H1 (cell line): ENCODE data around the gene LMTK3. TPM values are rescaled to one million over a fixed set of nuclear protein-coding genes. Genes with fewer than 3 reads are reported as not detected.

Experiments
- CTCF ChIA-PET: fragments of 300-600 bp; sonication (Branson Sonifier 250); formaldehyde crosslinking; loops from one replicate; lab custom pipeline; 2021; ENCODE audit not compliant: partially characterized antibody; lab: Charles Lee
- POLR2A ChIA-PET: fragments of 300-600 bp; sonication (Branson Sonifier 250); formaldehyde crosslinking; loops from one replicate; lab custom pipeline; 2021; ENCODE audit warnings: inconsistent platforms; ENCODE audit not compliant: partially characterized antibody; lab: Charles Lee
- DNase-seq, 2 experiments: peaks; one replicate each; pipeline versions ENCODE4 v3.0.0 to v3.0.0-alpha.2; 2010 to 2022; ENCODE audit warnings: low spot score in 2 of 2, low read depth in 1 of 2, mixed read lengths in 1 of 2
- FAIRE-seq: peaks from 2 replicates; lab custom pipeline; 2011; peaks lifted over from hg19 to GRCh38; lab: Jason Lieb, UNC
- H2AFZ ChIP-seq: 2 replicates; pipeline ENCODE4 v1.8.1; 2012; ENCODE audit warnings: low read length, inconsistent platforms
- H2AK5ac ChIP-seq: 2 replicates; pipeline ENCODE4 v1.6.1; 2013; ENCODE audit warnings: low read depth, low read length
- H2BK120ac ChIP-seq: replicated peaks from 2 replicates; pipeline ENCODE3; 2013; ENCODE audit warnings: low read depth, low read length, inconsistent platforms
- H2BK12ac ChIP-seq: 2 replicates; pipeline ENCODE4 v1.6.1; 2013; ENCODE audit warnings: low read depth, low read length
- H2BK15ac ChIP-seq: 2 replicates; pipeline ENCODE4 v1.6.1; 2013; ENCODE audit warnings: low read length
- H2BK20ac ChIP-seq: 2 replicates; pipeline ENCODE4 v1.6.1; 2013; ENCODE audit warnings: low read length
- H2BK5ac ChIP-seq: 2 replicates; pipeline ENCODE4 v1.6.1; 2013; ENCODE audit warnings: low read depth, low read length
- H3K14ac ChIP-seq: 2 replicates; pipeline ENCODE4 v1.6.1; 2013; ENCODE audit warnings: inconsistent platforms; ENCODE audit not compliant: insufficient read length
- H3K18ac ChIP-seq: 2 replicates; pipeline ENCODE4 v1.6.1; 2013; ENCODE audit warnings: low read length; ENCODE audit errors: extremely low read depth
- H3K23ac ChIP-seq: 2 replicates; pipeline ENCODE4 v1.6.1; 2013; ENCODE audit warnings: inconsistent platforms; ENCODE audit not compliant: insufficient read length
- H3K23me2 ChIP-seq: 2 replicates; pipeline ENCODE4 v1.6.1; 2013; ENCODE audit warnings: low read depth, low read length
- H3K27ac ChIP-seq: 2 replicates; pipeline ENCODE4 v1.6.1; 2011; ENCODE audit warnings: low read depth, low read length, inconsistent platforms
- H3K27me3 ChIP-seq, 4 experiments: replicated peaks in 1 of 4; 1 replicate in 1 of 4; 2 replicates in 3 of 4; pipeline versions ENCODE4 v1.6.1 to v1.8.1; 2011 to 2013; ENCODE audit warnings: low read length in 3 of 4, mild to moderate bottlenecking in 3 of 4, inconsistent platforms in 2 of 4, mixed read lengths in 2 of 4, moderate library complexity in 1 of 4; ENCODE audit not compliant: control insufficient read depth in 3 of 4, insufficient read depth in 3 of 4; ENCODE audit errors: extremely low read depth in 1 of 4
- H3K36me3 ChIP-seq, 4 experiments: 2 replicates each; pipeline versions ENCODE4 v1.6.1 to v1.8.1; 2011 to 2013; ENCODE audit warnings: mild to moderate bottlenecking in 4 of 4, low read length in 3 of 4, moderate library complexity in 2 of 4, control low read depth in 1 of 4, inconsistent platforms in 1 of 4; ENCODE audit not compliant: insufficient read depth in 4 of 4, control insufficient read depth in 2 of 4
- H3K4ac ChIP-seq: replicated peaks from 2 replicates; pipeline ENCODE3; 2013; ENCODE audit warnings: low read length, low read depth, mixed read lengths, inconsistent platforms; ENCODE audit not compliant: insufficient read length
- H3K4me1 ChIP-seq, 4 experiments: replicated peaks in 1 of 4; 1 replicate in 1 of 4; 2 replicates in 3 of 4; pipeline versions ENCODE4 v1.6.1 to v1.8.1; 2011 to 2013; ENCODE audit warnings: low read length in 3 of 4, inconsistent platforms in 2 of 4, mixed read lengths in 1 of 4; ENCODE audit not compliant: insufficient read depth in 4 of 4, control insufficient read depth in 3 of 4
- H3K4me2 ChIP-seq, 2 experiments: 2 replicates each; pipeline versions ENCODE4 v1.6.1 to v1.8.1; 2011 to 2013; ENCODE audit warnings: low read depth in 2 of 2, low read length in 2 of 2, control low read depth in 1 of 2, inconsistent platforms in 1 of 2, mild to moderate bottlenecking in 1 of 2; ENCODE audit not compliant: insufficient read depth in 1 of 2
- H3K4me3 ChIP-seq, 4 experiments: fragments of 200-600, 300-600 bp in 1 of 4; sonication (generic), shearing (Covaris generic), sonication (Bioruptor Twin) in 1 of 4; 2 replicates each; pipeline versions ENCODE4 v1.5.1 to v1.8.1; 2011 to 2016; ENCODE audit warnings: low read length in 4 of 4, low read depth in 3 of 4, control low read depth in 2 of 4, inconsistent platforms in 2 of 4, mild to moderate bottlenecking in 2 of 4, mixed read lengths in 1 of 4, moderate library complexity in 1 of 4; ENCODE audit not compliant: insufficient read depth in 2 of 4; ENCODE audit errors: extremely low read depth in 1 of 4
- H3K56ac ChIP-seq: replicated peaks from 2 replicates; pipeline ENCODE3; 2013; ENCODE audit warnings: low read depth, mild to moderate bottlenecking, mixed read lengths, low read length, inconsistent platforms; ENCODE audit not compliant: insufficient read length
- H3K79me1 ChIP-seq: 2 replicates; pipeline ENCODE4 v1.6.1; 2013; ENCODE audit warnings: low read depth, low read length, control low read depth
- H3K79me2 ChIP-seq, 2 experiments: 2 replicates each; pipeline versions ENCODE4 v1.6.1 to v1.8.1; 2012 to 2013; ENCODE audit warnings: low read length in 2 of 2, mild to moderate bottlenecking in 2 of 2, inconsistent platforms in 1 of 2; ENCODE audit not compliant: insufficient read depth in 2 of 2, control insufficient read depth in 1 of 2
- H3K9ac ChIP-seq, 4 experiments: replicated peaks in 1 of 4; 1 replicate in 1 of 4; 2 replicates in 3 of 4; pipeline versions ENCODE4 v1.6.1 to v1.8.1; 2011 to 2013; ENCODE audit warnings: low read depth in 3 of 4, low read length in 3 of 4, control low read depth in 2 of 4, mild to moderate bottlenecking in 2 of 4, moderate library complexity in 2 of 4, inconsistent platforms in 1 of 4; ENCODE audit errors: extremely low read depth in 1 of 4
- H3K9me3 ChIP-seq, 2 experiments: 2 replicates each; pipeline versions ENCODE4 v1.6.1 to v1.8.1; 2012 to 2013; ENCODE audit warnings: mild to moderate bottlenecking in 2 of 2, moderate library complexity in 2 of 2, control low read depth in 1 of 2, inconsistent platforms in 1 of 2, low read depth in 1 of 2, low read length in 1 of 2, mixed read lengths in 1 of 2; ENCODE audit not compliant: insufficient read depth in 2 of 2
- H4K20me1 ChIP-seq, 2 experiments: replicated peaks in 1 of 2; 2 replicates each; pipeline versions ENCODE3 to v1.8.1; 2011 to 2013; ENCODE audit warnings: inconsistent platforms in 2 of 2, low read length in 2 of 2, mild to moderate bottlenecking in 1 of 2; ENCODE audit not compliant: insufficient read depth in 2 of 2, control insufficient read depth in 1 of 2
- H4K5ac ChIP-seq: 2 replicates; pipeline ENCODE4 v1.6.1; 2013; ENCODE audit warnings: low read length, low read depth, mixed read lengths, inconsistent platforms; ENCODE audit not compliant: insufficient read length
- H4K8ac ChIP-seq: 2 replicates; pipeline ENCODE4 v1.8.0; 2013; ENCODE audit warnings: mild to moderate bottlenecking, moderate library complexity, low read length, inconsistent platforms; ENCODE audit not compliant: insufficient read depth; ENCODE audit errors: extremely low read depth
- H4K91ac ChIP-seq: replicated peaks from 2 replicates; pipeline ENCODE3; 2013; ENCODE audit warnings: low read length, mixed read lengths, inconsistent platforms; ENCODE audit not compliant: insufficient read length
- CHD1 ChIP-seq: IDR thresholded peaks from 2 replicates; pipeline ENCODE4 v1.6.1; 2012; ENCODE audit warnings: low read depth, low read length, improper control_type of control experiment
- CREB1 ChIP-seq: IDR thresholded peaks from 2 replicates; pipeline ENCODE4 v1.6.1; 2012; ENCODE audit warnings: inconsistent platforms
- EGR1 ChIP-seq: IDR thresholded peaks from 2 replicates; pipeline ENCODE4 v1.6.1; 2011; ENCODE audit warnings: low read depth, low read length, borderline replicate concordance
- JUND ChIP-seq: IDR thresholded peaks from 2 replicates; pipeline ENCODE4 v1.6.1; 2011; ENCODE audit warnings: mild to moderate bottlenecking, improper control_type of control experiment, low read length
- NANOG ChIP-seq: IDR thresholded peaks from 2 replicates; pipeline ENCODE4 v1.6.1; 2011; ENCODE audit warnings: low read length, low read depth, mild to moderate bottlenecking, inconsistent platforms; ENCODE audit not compliant: insufficient read depth, poor library complexity, severe bottlenecking
- RAD21 ChIP-seq, 2 experiments: IDR thresholded peaks in 1 of 2; conservative IDR thresholded peaks in 1 of 2; 2 replicates each; pipeline ENCODE4 v1.6.1; 2011; ENCODE audit warnings: low read depth in 2 of 2, low read length in 2 of 2, improper control_type of control experiment in 1 of 2, inconsistent platforms in 1 of 2, mild to moderate bottlenecking in 1 of 2, moderate library complexity in 1 of 2
- SRF ChIP-seq: IDR thresholded peaks from 2 replicates; pipeline ENCODE4 v1.6.1; 2011; ENCODE audit warnings: mild to moderate bottlenecking, low read depth, low read length, moderate library complexity
- WGBS, 2 experiments: shearing (Covaris generic) in 1 of 2; methylation state at CpG; one replicate each; pipeline versions ENCODE4 v1.1.6 to v1.1.7; 2013 to 2015; ENCODE audit warnings: low lambda C conversion rate in 2 of 2, mixed read lengths in 2 of 2, inconsistent platforms in 1 of 2, low coverage in 1 of 2, missing lambda C conversion rate in 1 of 2; ENCODE audit not compliant: insufficient replicate concordance in 2 of 2, insufficient coverage in 1 of 2, insufficient read length in 1 of 2; ENCODE audit errors: extremely low coverage in 1 of 2, missing lambda C conversion rate in 1 of 2; 5-methylcytosine and 5-hydroxymethylcytosine counted together
- polyA plus RNA-seq, 7 experiments: library from polyadenylated mRNA; depleted of rRNA in 3 of 7; stranded (reverse) in 5 of 7; unstranded in 2 of 7; fragments of >200 nt in 5 of 7; fragments of 200-250 nt in 2 of 7; gene quantifications; 1 replicate in 5 of 7; 2 replicates in 1 of 7; 4 replicates in 1 of 7; pipeline versions ENCODE4 v1.2.1 to v1.2.3, GENCODE V29; 2011 to 2013; ENCODE audit warnings: missing spikeins in 2 of 7, mixed read lengths in 2 of 7
- total RNA-seq: library from RNA; stranded (reverse); fragmentation: NEBNext Ultra II Directional; extraction: Animal tissue kit (Norgen Biotek cat#: 25700); gene quantifications from 2 replicates; pipeline ENCODE4 v1.2.1, GENCODE V29; 2021

LMTK3 gene
- total and polyA plus RNA-seq, 2 of the 8 experiments (the other 6 are each of a cell fraction or from before 2014, with no cell fraction given) = 2.7 to 12.4 TPM

GRCh38 chr19:48533770-48534169 is 22.1 kb upstream of the LMTK3 start:
- Histone ChIP-seq H3K18ac (no peak overlapping the region), H2AK5ac (no peak overlapping the region), H3K4me3 (no peak overlapping the region), H4K5ac (no peak overlapping the region), H2BK20ac (no peak overlapping the region), H3K36me3 (no peaks in the 10 kb centered on the region), H3K14ac (no peak overlapping the region), H3K27ac (no peak overlapping the region), H3K4me2 (no peak overlapping the region), H2AFZ (no peak overlapping the region), H3K23ac (no peak overlapping the region), H3K9ac (no peak overlapping the region), H3K79me2 (no peaks in the 10 kb centered on the region), H4K8ac (no peak overlapping the region), H3K27me3 (no peaks in the 10 kb centered on the region), H3K4ac (no peak overlapping the region), H3K4me1 (0 out of 7 replicates have a peak, but pooled peaks cover 0 to 2% (median 0%) of the 10 kb centered on the region in 4 experiments), H2BK5ac (no peak overlapping the region), H3K79me1 (no peaks in the 10 kb centered on the region), H2BK12ac (no peak overlapping the region), H2BK120ac (no peak overlapping the region), H2BK15ac (no peak overlapping the region), H3K9me3 (peaks cover 3% of the 10 kb centered on the region in 2 experiments; a peak in 2 of 4 replicates), H4K20me1 (no peaks in the 10 kb centered on the region), H4K91ac (no peak overlapping the region), H3K56ac (no peak overlapping the region), H3K23me2 (no peaks in the 10 kb centered on the region)
- POLR2A ChIA-PET = no interaction called here
- DNase-seq (no peak), FAIRE-seq (no peak)
- WGBS, 2 experiments = 90% methylated on average over 10 of the region's 10 CpGs; no CpG with 5 or more reads in 1 of the 2 experiments
- CTCF ChIA-PET = no interaction called here
- no peak for TF ChIP-seq SRF
- no peak for TF ChIP-seq JUND
- TF ChIP-seq RAD21 (IDR thresholded peaks at IDR 0.05 in 1 of 2, conservative IDR thresholded peaks at IDR 0.05 in 1 of 2; ENCODE audit: low read depth in 2 of 2, low read length in 2 of 2) = no peak
- no peak for TF ChIP-seq EGR1
- TF ChIP-seq CREB1 = no peak
- TF ChIP-seq CHD1 = no peak
- TF ChIP-seq NANOG = no peak
